Epithelial cell of proximal tubule (primary cell): ENCODE measurements around the gene FSTL4. TPM values are rescaled to one million over a fixed set of nuclear protein-coding genes. Genes with fewer than 3 reads are reported as not detected.

Experiments
- DNase-seq: peaks from one replicate; pipeline ENCODE4 v3.0.0-alpha.2; 2011; ENCODE audit warnings: low read depth
- H3K4me3 ChIP-seq: 2 replicates; pipeline ENCODE4 v1.5.1; 2011; ENCODE audit warnings: low read depth, mild to moderate bottlenecking, low read length
- CTCF ChIP-seq: conservative IDR thresholded peaks from 2 replicates; pipeline ENCODE4 v1.5.1; 2012; ENCODE audit warnings: low read depth, mild to moderate bottlenecking, low read length
- total RNA-seq: library from RNA; depleted of rRNA; stranded (reverse); fragments of >200 nt; gene quantifications from 2 replicates; pipeline ENCODE4 v1.2.3, GENCODE V29; 2015

Gene FSTL4
- total RNA-seq, 1 donor from 2014 or later = not detected

- no peak overlapping the region for H3K4me3 ChIP-seq
- no peak for TF ChIP-seq CTCF
- no peak for DNase-seq
Measured at GRCh38 chr5:133637206-133637605, 24.9 kb upstream of the FSTL4 start.

- peak; percentile 39 for DNase-seq
- no peak for TF ChIP-seq CTCF
- H3K4me3 ChIP-seq = no peak overlapping the region
Measured at GRCh38 chr5:133635051-133635450, 22.7 kb upstream of the FSTL4 start.

GRCh38 chr5:133627180-133627579 is 14.8 kb upstream of the FSTL4 start:
- no peak for TF ChIP-seq CTCF
- no peak for DNase-seq
- no peak overlapping the region for H3K4me3 ChIP-seq

GRCh38 chr5:133624316-133624715 is 12.0 kb upstream of the FSTL4 start:
- no peak overlapping the region for H3K4me3 ChIP-seq
- no peak for DNase-seq
- TF ChIP-seq CTCF = no peak

GRCh38 chr5:133618141-133618540 is 5.8 kb upstream of the FSTL4 start:
- DNase-seq = no peak
- H3K4me3 ChIP-seq = no peak overlapping the region
- TF ChIP-seq CTCF = no peak

- DNase-seq = no peak
- TF ChIP-seq CTCF = no peak
- H3K4me3 ChIP-seq = no peak overlapping the region
Measured at GRCh38 chr5:133613743-133614142, 1.4 kb upstream of the FSTL4 start.

- DNase-seq = no peak
- no peak overlapping the region for H3K4me3 ChIP-seq
- no peak for TF ChIP-seq CTCF
Measured at GRCh38 chr5:133613184-133613583, 843 bp upstream of the FSTL4 start.
